NCI-H2227 (cell line): Measurements from ENCODE around the gene DSG2.

Experiments used
- DNase-seq: peaks from one replicate; lab custom pipeline; 2025; ENCODE audit not compliant: unreplicated experiment; lab: John Stamatoyannopoulos, UW

DSG2 gene

GRCh38 chr18:31554776-31555175, 56.8 kb downstream of the DSG2 start:
- no peak for DNase-seq

- DNase-seq: peak; percentile 79
Observed at GRCh38 chr18:31555971-31556747, 58.2 kb downstream of the DSG2 start.

- DNase-seq: no peak
Observed at GRCh38 chr18:31557446-31557845, 59.5 kb downstream of the DSG2 start.

- no peak for DNase-seq
Observed at GRCh38 chr18:31558567-31558966, 60.6 kb downstream of the DSG2 start.

GRCh38 chr18:31562726-31563125, 64.7 kb downstream of the DSG2 start:
- no peak for DNase-seq

- no peak for DNase-seq
Observed at GRCh38 chr18:31563778-31564177, 65.8 kb downstream of the DSG2 start.

GRCh38 chr18:31565345-31565744, 67.4 kb downstream of the DSG2 start:
- DNase-seq: no peak

- DNase-seq: no peak
Observed at GRCh38 chr18:31565782-31566512, 68.0 kb downstream of the DSG2 start.

- no peak for DNase-seq
Observed at GRCh38 chr18:31566576-31567306, 68.8 kb downstream of the DSG2 start.

GRCh38 chr18:31572368-31572767, 74.4 kb downstream of the DSG2 start:
- no peak for DNase-seq

- no peak for DNase-seq
Observed at GRCh38 chr18:31573051-31573450, 75.1 kb downstream of the DSG2 start.

GRCh38 chr18:31574359-31574758, 76.4 kb downstream of the DSG2 start:
- no peak for DNase-seq

- no peak for DNase-seq
Observed at GRCh38 chr18:31575515-31576257, 77.7 kb downstream of the DSG2 start.

- no peak for DNase-seq
Observed at GRCh38 chr18:31576670-31577069, 78.7 kb downstream of the DSG2 start.

- no peak for DNase-seq
Observed at GRCh38 chr18:31577195-31577594, 79.2 kb downstream of the DSG2 start.

- no peak for DNase-seq
Observed at GRCh38 chr18:31578126-31578525, 80.1 kb downstream of the DSG2 start.

- DNase-seq: no peak
Observed at GRCh38 chr18:31579375-31579774, 81.4 kb downstream of the DSG2 start.

- no peak for DNase-seq
Observed at GRCh38 chr18:31581498-31582197, 83.7 kb downstream of the DSG2 start.

- no peak for DNase-seq
Observed at GRCh38 chr18:31583185-31583854, 85.3 kb downstream of the DSG2 start.

GRCh38 chr18:31585991-31586390, 88.0 kb downstream of the DSG2 start:
- no peak for DNase-seq
